GM19099 (cell line): ENCODE results near the gene STK39.

Source experiments
- POLR2A ChIP-seq: IDR thresholded peaks from 3 replicates; pipeline ENCODE4 v1.6.1; 2011; ENCODE audit warnings: low read depth; ENCODE audit not compliant: insufficient read length; ENCODE audit errors: extremely low read depth

Gene STK39

GRCh38 chr2:168182550-168183249 lies 64.7 kb downstream of the STK39 start:
- no peak for TF ChIP-seq POLR2A

- TF ChIP-seq POLR2A = no peak
Observed at GRCh38 chr2:168181825-168182224, 65.6 kb downstream of the STK39 start.

- no peak for TF ChIP-seq POLR2A
Observed at GRCh38 chr2:168180914-168181313, 66.5 kb downstream of the STK39 start.

GRCh38 chr2:168180483-168180882 lies 66.9 kb downstream of the STK39 start:
- no peak for TF ChIP-seq POLR2A

- no peak for TF ChIP-seq POLR2A
Observed at GRCh38 chr2:168179592-168179991, 67.8 kb downstream of the STK39 start.

- TF ChIP-seq POLR2A = no peak
Observed at GRCh38 chr2:168178520-168179324, 68.7 kb downstream of the STK39 start.

GRCh38 chr2:168176402-168176801 lies 71.0 kb downstream of the STK39 start:
- no peak for TF ChIP-seq POLR2A

- TF ChIP-seq POLR2A = no peak
Observed at GRCh38 chr2:168175469-168175868, 71.9 kb downstream of the STK39 start.

- TF ChIP-seq POLR2A = no peak
Observed at GRCh38 chr2:168174756-168175155, 72.6 kb downstream of the STK39 start.

GRCh38 chr2:168172071-168172470 lies 75.3 kb downstream of the STK39 start:
- no peak for TF ChIP-seq POLR2A

GRCh38 chr2:168171059-168171762 lies 76.2 kb downstream of the STK39 start:
- TF ChIP-seq POLR2A = no peak

- TF ChIP-seq POLR2A = no peak
Observed at GRCh38 chr2:168169097-168169745, 78.2 kb downstream of the STK39 start.

GRCh38 chr2:168167511-168168263 lies 79.7 kb downstream of the STK39 start:
- no peak for TF ChIP-seq POLR2A

- TF ChIP-seq POLR2A = no peak
Observed at GRCh38 chr2:168166902-168167510, 80.4 kb downstream of the STK39 start.
